ENCODE data around the gene ZNF625. TPM values are rescaled to one million over a fixed set of nuclear protein-coding genes. Genes with fewer than 3 reads are reported as not detected.

Gene ZNF625
- total RNA-seq, 1 experiment from 2014 or later = 7.9 TPM

GRCh38 chr19:12187625-12188024 is 31.1 kb upstream of the ZNF625 start:
- H3K27me3 ChIP-seq (ENCODE audit: control insufficient read depth, insufficient read depth, low read length) = no peaks in the 10 kb centered on the region
- H3K27ac ChIP-seq (ENCODE audit: low read length) = no peak overlapping the region
- intact Hi-C loops (cut with micrococcal nuclease; ENCODE audit: unreplicated experiment) (no loop called here), in situ Hi-C loops (cut with HindIII; ENCODE audit: low pct_unique_long_range_greater_than_20kb, low sequenced_read_pairs) (no loop called here)
- CTCF ChIA-PET = no interaction called here
- DNase-seq (ENCODE audit: low read depth, low spot score) (no peak), ATAC-seq (no peak)
- H3K9me3 ChIP-seq (ENCODE audit: control insufficient read depth, insufficient read depth, low read depth, low read length) = peaks cover 60% of the 10 kb centered on the region
- 0 out of 2 replicates have a peak, but pooled peaks cover 5% of the 10 kb centered on the region for H3K36me3 ChIP-seq (ENCODE audit: control insufficient read depth, insufficient read depth, low read length)
- no peak for TF ChIP-seq TCF7L2 (IDR thresholded peaks at IDR 0.05; ENCODE audit: low read depth, low read length)
- H3K4me1 ChIP-seq (ENCODE audit: control insufficient read depth, insufficient read depth, low read length) = no peaks in the 10 kb centered on the region
- no peak overlapping the region for H3K4me3 ChIP-seq (ENCODE audit: low read depth in 2 of 2, low read length in 2 of 2)
- POLR2A ChIA-PET = no interaction called here
- no TSS peak for BruUV-seq (replicated peaks)

- TSS peak; percentile 21 for BruUV-seq (replicated peaks)
- Histone ChIP-seq H3K27ac (ENCODE audit: low read length) (no peak overlapping the region), H3K4me1 (ENCODE audit: control insufficient read depth, insufficient read depth, low read length) (no peaks in the 10 kb centered on the region), H3K36me3 (ENCODE audit: control insufficient read depth, insufficient read depth, low read length) (no peaks in the 10 kb centered on the region), H3K9me3 (ENCODE audit: control insufficient read depth, insufficient read depth, low read depth, low read length) (peaks cover 22% of the 10 kb centered on the region; the same call in 1 of the 2 replicates), H3K4me3 (ENCODE audit: low read depth in 2 of 2, low read length in 2 of 2) (no peak overlapping the region), H3K27me3 (ENCODE audit: control insufficient read depth, insufficient read depth, low read length) (no peaks in the 10 kb centered on the region)
- in situ Hi-C loops (cut with HindIII; ENCODE audit: low pct_unique_long_range_greater_than_20kb, low sequenced_read_pairs) = no loop called here
- intact Hi-C loops (cut with micrococcal nuclease; ENCODE audit: unreplicated experiment) = no loop called here
- POLR2A ChIA-PET = interaction anchor here (0.7 kb wide), 1 partner anchor 508 kb away, joined by 4 read pairs; the partner anchor contains the start of gene GNG14
- TF ChIP-seq CTCF (IDR thresholded peaks at IDR 0.05) (no peak), REST (IDR thresholded peaks at IDR 0.05; ENCODE audit: insufficient read depth in 1 of 2, low read depth in 2 of 2, low read length in 1 of 2) (no peak), TCF7L2 (IDR thresholded peaks at IDR 0.05; ENCODE audit: low read depth, low read length) (no peak), SIN3A (IDR thresholded peaks at IDR 0.05; ENCODE audit: borderline replicate concordance, insufficient read depth, low read depth, low read length) (no peak), POLR2AphosphoS5 (IDR thresholded peaks at IDR 0.05; ENCODE audit: low read depth, low read length) (no peak)
- DNase-seq (ENCODE audit: low read depth, low spot score) (no peak), ATAC-seq (no peak)
- CTCF ChIA-PET = interaction anchor here (0.6 kb wide), 1 partner anchor 16 kb away, joined by 3 read pairs; no protein-coding TSS in a partner anchor
Measured at GRCh38 chr19:12180377-12180776, 23.8 kb upstream of the ZNF625 start.

DNA sequence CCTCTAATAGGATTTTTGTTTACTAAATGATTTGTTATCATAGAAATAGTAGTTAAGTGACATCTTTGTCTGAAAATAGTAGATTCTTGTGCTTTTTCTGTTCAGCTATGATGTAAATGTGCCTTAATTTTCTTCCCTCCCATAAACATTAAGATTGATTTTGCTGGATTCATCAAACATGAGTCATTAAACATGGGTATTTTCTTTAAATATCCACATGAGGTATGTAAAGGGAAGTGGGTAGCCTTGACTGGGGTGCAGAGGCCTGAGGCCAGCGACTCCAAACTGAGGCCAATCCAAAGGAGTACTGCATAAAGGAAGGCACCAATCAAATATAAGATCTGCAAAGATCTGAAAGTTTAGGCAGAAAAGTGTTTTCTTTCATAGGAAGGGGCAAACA is 10.1 kb upstream of the ZNF625 start:
- intact Hi-C loops (cut with micrococcal nuclease; ENCODE audit: unreplicated experiment) (no loop called here), in situ Hi-C loops (cut with HindIII; ENCODE audit: low pct_unique_long_range_greater_than_20kb, low sequenced_read_pairs) (no loop called here)
- no peak for DNase-seq (ENCODE audit: low read depth, low spot score)
- TSS peak; percentile 32 for BruUV-seq (replicated peaks)
- no peak for ATAC-seq
- POLR2A ChIA-PET = no interaction called here
- CTCF ChIA-PET = no interaction called here
- Histone ChIP-seq H3K27ac (ENCODE audit: low read length) (no peak overlapping the region), H3K27me3 (ENCODE audit: control insufficient read depth, insufficient read depth, low read length) (no peaks in the 10 kb centered on the region), H3K4me1 (ENCODE audit: control insufficient read depth, insufficient read depth, low read length) (no peaks in the 10 kb centered on the region), H3K36me3 (ENCODE audit: control insufficient read depth, insufficient read depth, low read length) (no peaks in the 10 kb centered on the region), H3K9me3 (ENCODE audit: control insufficient read depth, insufficient read depth, low read depth, low read length) (no peaks in the 10 kb centered on the region; the same call in 1 of the 2 replicates), H3K4me3 (ENCODE audit: low read depth in 2 of 2, low read length in 2 of 2) (no peak overlapping the region)
- TF ChIP-seq TCF7L2 (IDR thresholded peaks at IDR 0.05; ENCODE audit: low read depth, low read length) (no peak), REST (IDR thresholded peaks at IDR 0.05; ENCODE audit: insufficient read depth in 1 of 2, low read depth in 2 of 2, low read length in 1 of 2) (no peak), SIN3A (IDR thresholded peaks at IDR 0.05; ENCODE audit: borderline replicate concordance, insufficient read depth, low read depth, low read length) (no peak), CTCF (IDR thresholded peaks at IDR 0.05) (no peak), POLR2AphosphoS5 (IDR thresholded peaks at IDR 0.05; ENCODE audit: low read depth, low read length) (no peak)

All from Panc1 (cell line).